Activated CD8-positive, alpha-beta T cell treated with anti-CD3 and anti-CD28 coated beads for 36 hours (primary cell): Measurements from ENCODE around the gene HMCN2. TPM values are rescaled to one million over a fixed set of nuclear protein-coding genes. Genes with fewer than 3 reads are reported as not detected.

Experiments
- ATAC-seq: fragments of 200-7000 bp; cut with Tn5 transposase; one replicate; pipeline ENCODE4 v1.10.0; 2021; ENCODE audit warnings: mild to moderate bottlenecking, moderate library complexity
- CTCF ChIA-PET: fragments of 350-600 bp; sonication (Branson Sonifier 250); formaldehyde crosslinking; loops from one replicate; lab custom pipeline; 2021; ENCODE audit warnings: antibody characterized with exemption; lab: Charles Lee
- POLR2A ChIA-PET: fragments of 350-600 bp; sonication (Branson Sonifier 250); formaldehyde crosslinking; loops from one replicate; lab custom pipeline; 2021; ENCODE audit warnings: antibody characterized with exemption; lab: Charles Lee
- DNase-seq: peaks from one replicate; pipeline ENCODE4 v3.0.0-alpha.2; 2020
- H3K27ac Mint-ChIP-seq: one replicate; pipeline ENCODE4 v1.8.0; 2021; ENCODE audit warnings: mild to moderate bottlenecking, mixed read lengths
- H3K27me3 Mint-ChIP-seq: one replicate; pipeline ENCODE4 v1.8.0; 2021; ENCODE audit warnings: mixed read lengths
- H3K36me3 Mint-ChIP-seq: one replicate; pipeline ENCODE4 v1.8.0; 2021; ENCODE audit warnings: low read depth, mixed read lengths
- H3K4me1 Mint-ChIP-seq: one replicate; pipeline ENCODE4 v1.8.0; 2021; ENCODE audit warnings: low read depth, mixed read lengths
- H3K4me3 Mint-ChIP-seq: one replicate; pipeline ENCODE4 v1.8.0; 2021; ENCODE audit warnings: mild to moderate bottlenecking, moderate library complexity, mixed read lengths
- H3K9me3 Mint-ChIP-seq: one replicate; pipeline ENCODE4 v1.8.0; 2021; ENCODE audit warnings: mixed read lengths
- intact Hi-C: fragments of 100-400 bp; cut with micrococcal nuclease; formaldehyde crosslinking; loops from one replicate; pipeline ENCODE4 v1.10.0; 2022
- total RNA-seq, 2 experiments: library from RNA; stranded (reverse); gene quantifications; one replicate each; pipeline ENCODE4 v1.2.3, GENCODE V29; 2021
- TF ChIP-seq, protein P1 (sequence below): fragments of 200-600 bp; IDR thresholded peaks from one replicate; pipeline ENCODE4 v1.8.0; 2022; ENCODE audit warnings: antibody characterized with exemption, mild to moderate bottlenecking

Gene HMCN2
- total RNA-seq, 2 experiments from 2014 or later, result not detected

DNA sequence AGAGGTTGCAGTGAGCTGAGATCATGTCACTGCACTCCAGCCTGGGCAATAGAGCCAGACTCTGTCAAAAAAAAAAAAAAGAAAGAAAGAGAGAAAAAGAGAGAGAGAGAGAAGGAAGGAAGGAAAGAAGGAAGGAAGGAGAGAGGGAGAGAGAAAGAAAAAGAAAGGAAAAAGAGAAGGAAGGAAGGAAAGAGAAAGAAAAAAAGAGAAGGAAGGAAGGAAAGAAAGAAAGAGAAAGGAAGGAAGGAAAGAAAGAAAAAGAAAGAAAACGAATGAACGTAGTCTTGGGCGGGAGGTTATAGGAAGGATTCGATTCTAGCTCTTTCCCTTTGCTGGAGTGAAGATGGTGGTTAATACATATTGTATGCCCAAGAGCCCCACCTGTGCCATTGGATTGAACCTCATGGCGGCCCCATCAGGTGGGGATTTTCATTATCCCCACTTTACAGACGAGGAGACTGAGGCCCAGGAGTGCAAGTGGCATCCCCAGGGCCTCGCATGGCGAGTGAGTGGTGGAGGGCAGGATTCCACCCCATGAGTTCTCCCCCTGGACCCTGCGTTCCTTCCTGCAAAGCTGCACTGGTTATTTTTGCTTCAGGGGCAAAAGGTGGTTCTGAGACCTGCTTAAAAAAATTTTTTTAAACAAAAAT lies 98.3 kb downstream of the HMCN2 start:
- ChIA-PET CTCF (interaction anchor here (1.0 kb wide), 1 partner anchor 18 kb away, joined by 3 read pairs; no protein-coding TSS in a partner anchor), POLR2A (interaction anchor here (0.6 kb wide), 1 partner anchor 835 kb away, joined by 4 read pairs; no protein-coding TSS in a partner anchor)
- intact Hi-C loops, result no loop called here
- H3K36me3 Mint-ChIP-seq, result no peaks in the 10 kb centered on the region
- DNase-seq (no peak), ATAC-seq (no peak)
- no peak overlapping the region for H3K4me3 Mint-ChIP-seq
- H3K27ac Mint-ChIP-seq, result no peak overlapping the region
- no peaks in the 10 kb centered on the region for H3K9me3 Mint-ChIP-seq
- H3K27me3 Mint-ChIP-seq, result peaks cover 2% of the 10 kb centered on the region
- peaks cover 10% of the 10 kb centered on the region for H3K4me1 Mint-ChIP-seq
- TF ChIP-seq, protein P1, sequence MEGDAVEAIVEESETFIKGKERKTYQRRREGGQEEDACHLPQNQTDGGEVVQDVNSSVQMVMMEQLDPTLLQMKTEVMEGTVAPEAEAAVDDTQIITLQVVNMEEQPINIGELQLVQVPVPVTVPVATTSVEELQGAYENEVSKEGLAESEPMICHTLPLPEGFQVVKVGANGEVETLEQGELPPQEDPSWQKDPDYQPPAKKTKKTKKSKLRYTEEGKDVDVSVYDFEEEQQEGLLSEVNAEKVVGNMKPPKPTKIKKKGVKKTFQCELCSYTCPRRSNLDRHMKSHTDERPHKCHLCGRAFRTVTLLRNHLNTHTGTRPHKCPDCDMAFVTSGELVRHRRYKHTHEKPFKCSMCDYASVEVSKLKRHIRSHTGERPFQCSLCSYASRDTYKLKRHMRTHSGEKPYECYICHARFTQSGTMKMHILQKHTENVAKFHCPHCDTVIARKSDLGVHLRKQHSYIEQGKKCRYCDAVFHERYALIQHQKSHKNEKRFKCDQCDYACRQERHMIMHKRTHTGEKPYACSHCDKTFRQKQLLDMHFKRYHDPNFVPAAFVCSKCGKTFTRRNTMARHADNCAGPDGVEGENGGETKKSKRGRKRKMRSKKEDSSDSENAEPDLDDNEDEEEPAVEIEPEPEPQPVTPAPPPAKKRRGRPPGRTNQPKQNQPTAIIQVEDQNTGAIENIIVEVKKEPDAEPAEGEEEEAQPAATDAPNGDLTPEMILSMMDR, result no peak

DNA sequence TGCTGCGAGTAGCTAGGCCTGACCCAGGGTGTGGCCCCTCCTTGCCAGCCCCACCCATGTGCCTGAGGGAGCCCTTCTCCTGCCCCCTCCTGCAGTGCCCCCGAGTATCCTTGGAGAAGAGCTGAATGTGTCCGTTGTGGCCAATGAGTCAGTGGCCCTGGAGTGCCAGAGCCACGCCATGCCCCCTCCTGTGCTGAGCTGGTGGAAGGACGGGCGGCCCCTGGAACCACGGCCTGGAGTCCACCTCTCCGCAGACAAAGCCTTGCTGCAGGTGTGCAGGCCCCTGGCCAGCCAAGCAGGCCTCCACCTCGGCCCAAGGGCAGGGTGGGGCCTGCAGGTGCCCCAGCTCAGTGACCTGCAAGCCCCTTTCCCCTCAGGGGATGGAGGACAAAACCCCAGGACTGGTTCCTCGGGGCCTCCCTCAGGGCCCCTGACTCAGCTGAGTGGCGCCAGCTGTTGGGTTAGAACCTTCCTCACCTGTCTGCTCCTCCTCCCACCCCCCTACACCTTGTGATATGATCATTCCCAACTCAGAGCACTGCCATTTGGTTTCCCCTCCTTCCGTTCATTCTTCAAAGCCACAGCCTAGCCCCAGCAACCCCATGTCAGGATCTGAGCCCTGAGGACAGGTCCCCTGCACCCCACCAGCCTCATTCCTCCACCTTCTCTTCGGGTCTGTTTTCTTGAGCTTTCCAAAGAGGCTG lies 99.2 kb downstream of the HMCN2 start:
- intact Hi-C loops, result no loop called here
- Mint-ChIP-seq H3K9me3 (no peaks in the 10 kb centered on the region), H3K27me3 (peaks cover 2% of the 10 kb centered on the region), H3K4me3 (no peak overlapping the region), H3K27ac (no peak overlapping the region), H3K36me3 (no peaks in the 10 kb centered on the region), H3K4me1 (peaks cover 12% of the 10 kb centered on the region)
- ATAC-seq (no peak), DNase-seq (no peak)
- TF ChIP-seq, protein P1, result no peak
- CTCF ChIA-PET, result interaction anchor here (1.0 kb wide), 1 partner anchor 19 kb away, joined by 3 read pairs; no protein-coding TSS in a partner anchor
- POLR2A ChIA-PET, result no interaction called here

DNA sequence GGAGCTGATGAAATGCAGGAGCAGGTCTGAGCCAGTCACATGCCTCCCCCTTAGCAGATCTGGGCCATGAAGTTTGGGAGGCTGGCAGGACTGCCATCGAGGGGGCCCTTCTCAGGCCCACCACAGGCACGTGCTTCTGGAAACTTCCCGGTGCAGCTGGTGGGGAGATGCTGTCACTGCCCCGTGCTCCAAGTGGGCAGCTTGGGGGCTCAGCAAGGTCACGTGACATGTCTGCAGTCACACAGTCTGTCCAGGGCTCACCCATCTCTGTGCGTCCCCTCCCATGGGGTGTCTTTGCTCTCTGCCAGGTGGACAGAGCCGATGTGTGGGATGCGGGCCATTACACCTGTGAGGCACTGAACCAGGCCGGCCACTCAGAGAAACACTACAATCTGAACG lies 99.8 kb downstream of the HMCN2 start:
- no peak overlapping the region for H3K4me3 Mint-ChIP-seq
- ChIA-PET CTCF (interaction anchor here (1.0 kb wide), 1 partner anchor 19 kb away, joined by 3 read pairs; no protein-coding TSS in a partner anchor), POLR2A (no interaction called here)
- no peaks in the 10 kb centered on the region for H3K36me3 Mint-ChIP-seq
- no peaks in the 10 kb centered on the region for H3K9me3 Mint-ChIP-seq
- peaks cover 12% of the 10 kb centered on the region for H3K4me1 Mint-ChIP-seq
- peaks cover 2% of the 10 kb centered on the region for H3K27me3 Mint-ChIP-seq
- ATAC-seq (no peak), DNase-seq (no peak)
- TF ChIP-seq, protein P1, result no peak
- intact Hi-C loops, result no loop called here
- H3K27ac Mint-ChIP-seq, result no peak overlapping the region

DNA sequence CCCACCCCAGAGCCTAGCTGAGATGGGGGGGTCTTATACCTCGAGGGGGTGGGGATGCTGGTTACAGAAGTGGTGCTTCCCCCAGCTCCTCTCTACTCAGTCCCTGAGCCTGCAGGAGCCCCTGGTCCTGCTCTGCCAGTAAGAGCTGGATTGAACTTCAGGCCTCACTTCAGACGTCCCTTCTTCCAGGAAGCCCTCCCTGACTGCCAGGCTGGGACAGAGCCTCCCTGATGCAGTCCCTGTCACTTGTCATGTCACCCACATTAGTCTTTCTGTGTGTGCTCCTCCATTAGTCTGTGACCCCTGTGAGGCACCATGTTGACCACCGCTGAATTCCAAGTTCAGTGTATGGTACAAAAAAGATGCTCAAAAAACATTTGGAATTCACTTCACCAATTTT lies 100.5 kb downstream of the HMCN2 start:
- ChIA-PET CTCF (no interaction called here), POLR2A (no interaction called here)
- no peak overlapping the region for H3K4me3 Mint-ChIP-seq
- TF ChIP-seq, protein P1, result no peak
- H3K4me1 Mint-ChIP-seq, result peaks cover 12% of the 10 kb centered on the region
- ATAC-seq (no peak), DNase-seq (no peak)
- intact Hi-C loops, result no loop called here
- no peaks in the 10 kb centered on the region for H3K9me3 Mint-ChIP-seq
- H3K27me3 Mint-ChIP-seq, result peaks cover 2% of the 10 kb centered on the region
- H3K27ac Mint-ChIP-seq, result no peak overlapping the region
- H3K36me3 Mint-ChIP-seq, result no peaks in the 10 kb centered on the region
